Activated T-cell treated with anti-CD3 and anti-CD28 coated beads, Interleukin-2, amount 50 U/mL, for 4 hours (primary cell): ENCODE results near the gene ZC3H10. TPM values are rescaled to one million over a fixed set of nuclear protein-coding genes. Genes with fewer than 3 reads are reported as not detected.
"Not testable (repeated sequence)": the region's sequence is repeated elsewhere in the genome, so short reads cannot be mapped to it uniquely, and the experiment has no call there.

Experiments
- ATAC-seq, 2 donors: fragments of 200-7000 bp; cut with Tn5 transposase; one replicate each; pipeline ENCODE4 v1.10.0; 2021
- DNase-seq: peaks from one replicate; pipeline ENCODE4 v3.0.0-alpha.2; 2020
- H3K27me3 Mint-ChIP-seq: one replicate; pipeline ENCODE4 v1.8.0; 2021; ENCODE audit warnings: low read depth, mixed read lengths
- H3K36me3 Mint-ChIP-seq: one replicate; pipeline ENCODE4 v1.8.0; 2022; ENCODE audit warnings: mixed read lengths; ENCODE audit not compliant: insufficient read depth
- H3K4me1 Mint-ChIP-seq: one replicate; pipeline ENCODE4 v1.8.0; 2021; ENCODE audit warnings: low read depth, mixed read lengths
- H3K4me3 Mint-ChIP-seq: one replicate; pipeline ENCODE4 v1.8.0; 2021; ENCODE audit warnings: mild to moderate bottlenecking, moderate library complexity, mixed read lengths
- H3K9me3 Mint-ChIP-seq: one replicate; pipeline ENCODE4 v1.8.0; 2021; ENCODE audit warnings: mixed read lengths
- total RNA-seq, 3 donors: library from RNA; stranded (reverse); gene quantifications; one replicate each; pipeline ENCODE4 v1.2.1, GENCODE V29; 2021

ZC3H10 gene, protein sequence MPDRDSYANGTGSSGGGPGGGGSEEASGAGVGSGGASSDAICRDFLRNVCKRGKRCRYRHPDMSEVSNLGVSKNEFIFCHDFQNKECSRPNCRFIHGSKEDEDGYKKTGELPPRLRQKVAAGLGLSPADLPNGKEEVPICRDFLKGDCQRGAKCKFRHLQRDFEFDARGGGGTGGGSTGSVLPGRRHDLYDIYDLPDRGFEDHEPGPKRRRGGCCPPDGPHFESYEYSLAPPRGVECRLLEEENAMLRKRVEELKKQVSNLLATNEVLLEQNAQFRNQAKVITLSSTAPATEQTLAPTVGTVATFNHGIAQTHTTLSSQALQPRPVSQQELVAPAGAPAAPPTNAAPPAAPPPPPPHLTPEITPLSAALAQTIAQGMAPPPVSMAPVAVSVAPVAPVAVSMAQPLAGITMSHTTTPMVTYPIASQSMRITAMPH
- 1 to 10 TPM; 7.4 to 8.3 (median 8.2) TPM for total RNA-seq

DNA sequence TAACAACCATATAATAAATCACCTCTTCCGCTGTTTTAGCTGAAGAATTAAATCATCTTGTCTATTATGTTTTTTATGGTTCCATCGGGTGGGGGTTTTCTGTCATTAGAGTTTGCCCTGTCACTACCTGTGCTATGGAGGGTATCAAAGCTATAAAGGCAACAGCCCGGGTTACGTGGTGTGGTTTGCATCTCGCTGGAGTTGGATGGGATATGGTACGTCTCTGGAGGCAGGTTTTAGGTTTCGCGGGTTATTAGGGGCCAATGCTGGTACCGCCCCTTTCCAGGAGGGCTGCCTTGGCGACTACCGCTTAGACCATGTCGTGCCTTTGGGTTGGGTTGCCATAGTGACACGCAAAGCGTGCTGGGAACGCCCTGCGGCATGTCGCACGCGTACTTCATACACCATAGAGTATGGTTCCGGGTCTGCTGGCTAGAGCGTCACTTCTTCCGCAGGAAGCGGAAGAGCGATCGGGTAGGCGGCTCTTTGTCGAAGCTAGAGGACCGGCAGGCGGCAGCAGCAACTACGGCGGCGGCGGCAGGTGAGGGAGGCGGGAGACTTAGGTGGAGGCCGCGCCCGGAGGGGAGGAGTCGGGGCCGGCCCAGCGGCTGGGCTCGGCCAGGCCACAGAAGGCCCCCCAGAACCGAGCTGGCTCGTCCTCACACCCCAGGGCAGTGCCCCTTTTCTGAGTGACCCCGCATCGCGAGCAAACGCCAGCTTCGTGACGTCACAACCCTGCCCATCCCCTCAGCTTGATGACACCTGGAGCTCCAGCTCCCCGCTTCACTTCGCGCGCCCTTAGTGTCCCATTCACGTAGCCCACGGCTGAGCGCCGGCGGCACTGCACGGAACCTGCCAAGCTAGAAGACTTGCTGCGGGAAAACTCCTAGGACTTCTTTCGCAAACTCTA, at the start of gene ZC3H10:
Gene ZC3H10 (plus strand): TSS at position 489 of the 910 bp plus-strand sequence. CDS start 2,297 bp downstream, outside the sequence.
- H3K36me3 Mint-ChIP-seq = peaks cover 36% of the 10 kb centered on the region
- H3K4me3 Mint-ChIP-seq = peak within 1 kb of the TSS; percentile 99
- peak; percentile 86 to 89 for ATAC-seq
- no peaks in the 10 kb centered on the region for H3K9me3 Mint-ChIP-seq
- H3K27me3 Mint-ChIP-seq = no peaks in the 10 kb centered on the region
- peak; percentile 94 for DNase-seq
- H3K4me1 Mint-ChIP-seq = peaks cover 25% of the 10 kb centered on the region

DNA sequence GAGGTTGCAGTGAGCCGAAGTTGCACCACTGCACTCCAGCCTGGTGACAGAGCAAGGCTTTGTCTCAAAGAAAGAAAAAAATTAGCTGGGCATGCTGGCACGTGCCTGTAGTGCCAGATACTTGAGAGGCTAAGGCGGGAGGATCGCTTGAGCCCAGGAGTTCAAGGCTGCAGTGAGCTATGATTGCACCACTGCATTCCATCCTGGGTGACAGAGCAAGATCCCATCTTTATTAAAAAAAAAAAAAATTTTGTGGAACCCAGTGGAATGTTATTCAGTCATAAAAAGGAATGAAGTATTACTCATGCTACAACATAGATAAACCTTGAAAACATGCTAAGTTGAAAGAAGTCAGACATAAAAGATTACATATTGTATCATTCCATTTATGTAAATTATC, 46.4 kb upstream of the ZC3H10 start:
- DNase-seq = no peak
- Mint-ChIP-seq H3K36me3 (no peaks in the 10 kb centered on the region), H3K27me3 (peaks cover 2% of the 10 kb centered on the region), H3K9me3 (no peaks in the 10 kb centered on the region), H3K4me3 (no peak overlapping the region), H3K4me1 (no peaks in the 10 kb centered on the region)
- ATAC-seq = no peak

DNA sequence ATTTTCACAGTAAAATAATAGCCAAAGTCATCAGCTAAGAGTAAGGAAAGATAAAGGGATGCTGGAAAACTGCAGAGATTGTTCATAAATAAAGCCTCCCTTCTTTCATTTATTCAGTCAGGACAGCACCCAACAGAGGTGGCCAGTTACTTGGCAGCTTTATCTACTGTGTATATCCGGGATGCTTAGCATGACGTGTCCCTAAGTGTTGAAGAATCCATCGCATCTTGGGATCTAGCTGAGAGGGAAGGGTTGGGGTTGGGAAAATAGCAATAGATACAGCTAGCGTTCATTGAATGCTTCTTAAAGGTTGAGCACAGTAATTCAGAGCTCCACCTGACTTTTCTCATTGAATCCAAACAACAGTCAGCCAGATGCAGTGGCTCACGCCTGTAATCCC, 43.7 kb upstream of the ZC3H10 start:
- peaks cover 3% of the 10 kb centered on the region for H3K4me1 Mint-ChIP-seq
- ATAC-seq (no peak), DNase-seq (no peak)
- H3K27me3 Mint-ChIP-seq = peaks cover 2% of the 10 kb centered on the region
- H3K36me3 Mint-ChIP-seq = no peaks in the 10 kb centered on the region
- no peak overlapping the region for H3K4me3 Mint-ChIP-seq
- no peaks in the 10 kb centered on the region for H3K9me3 Mint-ChIP-seq

DNA sequence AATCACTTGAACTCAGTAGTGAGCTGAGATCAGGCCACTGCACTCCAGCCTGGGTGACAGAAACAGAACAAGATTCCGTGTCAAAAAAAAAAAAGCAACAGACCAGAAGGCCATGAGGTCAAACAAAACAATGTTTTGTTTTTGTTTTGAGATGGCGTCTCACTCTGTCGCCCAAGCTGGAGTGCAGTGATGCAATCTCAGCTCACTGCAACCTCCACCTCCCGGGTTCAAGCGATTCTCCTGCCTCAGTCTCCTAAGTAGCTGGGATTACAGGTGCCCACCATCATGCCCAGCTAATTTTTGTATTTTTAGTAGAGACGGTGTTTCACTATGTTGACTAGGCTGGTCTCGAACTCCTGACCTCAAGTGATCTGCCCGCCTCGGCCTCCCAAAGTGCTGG, 40.1 kb upstream of the ZC3H10 start:
- not testable (repeated sequence) for H3K4me3 Mint-ChIP-seq

DNA sequence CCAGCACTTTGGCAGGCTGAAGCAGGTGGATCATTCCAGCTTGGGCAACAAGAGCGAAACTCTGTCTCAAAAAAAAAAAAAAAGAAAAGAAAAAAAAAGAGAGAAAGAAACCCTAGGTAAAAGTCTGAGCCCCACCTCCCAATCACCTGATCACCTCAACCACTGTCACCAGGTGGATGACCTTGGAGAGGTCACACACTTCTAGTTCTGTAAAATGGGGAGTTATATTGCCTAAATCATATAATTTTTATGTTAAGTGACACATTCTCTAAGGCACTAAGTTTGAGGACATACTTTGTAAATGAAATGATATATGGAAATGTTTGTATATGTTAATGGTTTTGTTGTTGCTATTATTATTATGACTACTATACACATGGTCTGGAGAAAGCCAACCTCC, 39.6 kb upstream of the ZC3H10 start:
- ATAC-seq (no peak), DNase-seq (no peak)
- Mint-ChIP-seq H3K4me3 (peak overlapping the region; percentile 80), H3K27me3 (peaks cover 12% of the 10 kb centered on the region), H3K36me3 (no peaks in the 10 kb centered on the region), H3K9me3 (no peaks in the 10 kb centered on the region), H3K4me1 (peaks cover 14% of the 10 kb centered on the region)

More for the DNA sequence above, 40.1 kb upstream of the ZC3H10 start:
- not testable (repeated sequence) for H3K36me3 Mint-ChIP-seq, H3K9me3 Mint-ChIP-seq, ATAC-seq, DNase-seq
- peaks cover 13% of the 10 kb centered on the region for H3K27me3 Mint-ChIP-seq
- H3K4me1 Mint-ChIP-seq = peaks cover 14% of the 10 kb centered on the region

DNA sequence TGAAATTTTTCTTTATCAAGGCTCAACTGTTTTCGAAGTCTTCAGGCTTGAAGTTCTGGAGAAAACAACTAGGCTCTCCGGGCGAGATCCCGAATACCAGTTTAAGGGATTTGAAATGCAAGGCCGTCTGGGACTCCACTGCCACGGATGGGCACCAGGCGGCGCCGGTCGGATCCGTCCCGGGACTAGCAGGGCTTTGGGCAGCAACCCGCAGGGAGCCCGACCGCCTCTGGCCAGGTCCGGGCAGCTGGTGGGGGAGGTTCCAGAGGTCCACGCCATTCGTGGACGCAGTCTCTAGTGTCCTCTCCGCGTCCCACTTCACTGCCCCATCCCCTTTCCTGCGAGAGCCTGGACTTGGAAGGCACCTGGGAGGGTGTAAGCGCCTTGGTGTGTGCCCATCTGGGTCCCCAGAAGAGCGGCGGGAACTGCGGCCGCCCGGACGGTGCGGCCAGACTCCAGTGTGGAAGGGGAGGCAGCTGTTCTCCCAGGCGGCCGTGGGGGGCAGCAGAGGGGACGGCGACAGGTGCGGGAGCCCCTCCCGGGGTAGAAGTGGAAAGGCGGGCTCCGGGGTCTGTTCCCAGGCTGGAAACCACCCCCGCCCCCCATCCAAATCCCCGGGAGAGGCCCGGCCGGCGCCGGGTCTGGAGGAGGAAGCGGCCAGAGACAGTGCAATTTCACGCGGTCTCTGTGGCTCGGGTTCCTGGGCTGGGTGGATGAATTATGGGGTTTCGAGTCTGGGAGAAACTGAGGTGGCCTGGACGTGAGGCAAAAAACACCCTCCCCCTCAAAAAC, 38.9 kb upstream of the ZC3H10 start:
- Mint-ChIP-seq H3K4me3 (peak overlapping the region; percentile 80), H3K27me3 (peaks cover 16% of the 10 kb centered on the region), H3K4me1 (peaks cover 14% of the 10 kb centered on the region), H3K9me3 (no peaks in the 10 kb centered on the region), H3K36me3 (no peaks in the 10 kb centered on the region)
- ATAC-seq = peak; percentile 59 to 68
- peak; percentile 37 for DNase-seq

DNA sequence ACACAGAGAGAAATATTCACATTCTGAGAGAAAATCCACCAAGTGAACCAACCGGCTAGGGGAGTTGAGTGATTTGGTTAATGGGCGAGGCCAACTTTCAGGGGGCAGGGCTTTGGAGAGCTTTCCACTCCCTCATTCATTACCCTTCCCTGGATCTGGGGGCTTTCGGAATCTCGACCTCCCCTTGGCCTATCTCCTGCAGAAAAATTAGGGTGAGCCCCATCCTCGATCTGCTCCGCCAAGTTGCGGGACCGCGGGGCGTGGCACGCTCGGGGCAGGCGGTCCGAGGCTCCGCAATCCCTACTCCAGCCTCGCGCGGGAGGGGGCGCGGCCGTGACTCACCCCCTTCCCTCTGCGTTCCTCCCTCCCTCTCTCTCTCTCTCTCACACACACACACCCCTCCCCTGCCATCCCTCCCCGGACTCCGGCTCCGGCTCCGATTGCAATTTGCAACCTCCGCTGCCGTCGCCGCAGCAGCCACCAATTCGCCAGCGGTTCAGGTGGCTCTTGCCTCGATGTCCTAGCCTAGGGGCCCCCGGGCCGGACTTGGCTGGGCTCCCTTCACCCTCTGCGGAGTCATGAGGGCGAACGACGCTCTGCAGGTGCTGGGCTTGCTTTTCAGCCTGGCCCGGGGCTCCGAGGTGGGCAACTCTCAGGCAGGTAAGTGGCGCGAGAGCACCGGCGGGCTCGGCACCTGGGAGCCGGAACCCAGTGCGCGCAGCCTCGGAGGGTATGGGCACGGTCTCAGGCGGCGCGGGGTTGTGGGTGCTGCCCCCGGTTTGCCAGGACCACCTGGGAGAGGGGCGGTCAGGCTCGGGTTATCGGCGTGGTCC, 38.1 kb upstream of the ZC3H10 start, which contains the start of gene ERBB3:
Gene ERBB3 (plus strand): TSS at position 443 of the 833 bp plus-strand sequence. CDS start 136 bp downstream, at position 579.
- Mint-ChIP-seq H3K9me3 (no peaks in the 10 kb centered on the region), H3K4me3 (peak within 1 kb of the TSS; percentile 80), H3K4me1 (peaks cover 14% of the 10 kb centered on the region), H3K27me3 (peaks cover 18% of the 10 kb centered on the region), H3K36me3 (no peaks in the 10 kb centered on the region)
- ATAC-seq (peak; percentile 91 to 93), DNase-seq (peak; percentile 72)

DNA sequence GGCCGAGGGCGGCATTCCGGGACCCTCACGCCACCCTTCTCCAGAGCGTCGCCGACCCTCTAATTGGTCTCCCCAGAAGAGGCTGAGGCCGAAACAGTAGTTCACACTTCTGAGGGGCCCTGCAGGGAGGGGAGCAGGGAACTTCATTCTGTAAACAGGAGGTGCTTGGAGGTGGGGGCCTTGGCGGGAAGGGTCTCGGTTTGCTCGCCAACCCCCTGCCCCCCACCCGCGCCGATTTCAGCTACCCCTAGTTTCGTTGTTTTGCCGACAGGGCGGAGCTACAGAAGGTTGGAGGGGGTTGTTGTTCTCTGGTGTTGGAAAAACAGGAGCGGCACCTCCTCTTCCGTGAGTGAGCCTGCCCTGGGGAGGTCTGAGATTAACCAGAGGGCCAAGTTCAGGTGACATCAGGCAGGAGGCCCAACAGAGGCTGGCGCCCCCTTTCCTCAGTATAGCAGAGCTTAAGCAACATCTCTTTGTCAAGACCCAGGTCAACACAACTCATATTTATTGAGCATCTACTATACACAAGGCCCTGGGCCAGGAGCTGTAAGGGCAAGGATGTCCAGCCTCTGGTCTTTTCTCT, 37.4 kb upstream of the ZC3H10 start:
- DNase-seq (no peak), ATAC-seq (no peak)
- Mint-ChIP-seq H3K9me3 (no peaks in the 10 kb centered on the region), H3K27me3 (peaks cover 18% of the 10 kb centered on the region), H3K4me3 (peak overlapping the region; percentile 80), H3K36me3 (no peaks in the 10 kb centered on the region), H3K4me1 (peaks cover 14% of the 10 kb centered on the region)

DNA sequence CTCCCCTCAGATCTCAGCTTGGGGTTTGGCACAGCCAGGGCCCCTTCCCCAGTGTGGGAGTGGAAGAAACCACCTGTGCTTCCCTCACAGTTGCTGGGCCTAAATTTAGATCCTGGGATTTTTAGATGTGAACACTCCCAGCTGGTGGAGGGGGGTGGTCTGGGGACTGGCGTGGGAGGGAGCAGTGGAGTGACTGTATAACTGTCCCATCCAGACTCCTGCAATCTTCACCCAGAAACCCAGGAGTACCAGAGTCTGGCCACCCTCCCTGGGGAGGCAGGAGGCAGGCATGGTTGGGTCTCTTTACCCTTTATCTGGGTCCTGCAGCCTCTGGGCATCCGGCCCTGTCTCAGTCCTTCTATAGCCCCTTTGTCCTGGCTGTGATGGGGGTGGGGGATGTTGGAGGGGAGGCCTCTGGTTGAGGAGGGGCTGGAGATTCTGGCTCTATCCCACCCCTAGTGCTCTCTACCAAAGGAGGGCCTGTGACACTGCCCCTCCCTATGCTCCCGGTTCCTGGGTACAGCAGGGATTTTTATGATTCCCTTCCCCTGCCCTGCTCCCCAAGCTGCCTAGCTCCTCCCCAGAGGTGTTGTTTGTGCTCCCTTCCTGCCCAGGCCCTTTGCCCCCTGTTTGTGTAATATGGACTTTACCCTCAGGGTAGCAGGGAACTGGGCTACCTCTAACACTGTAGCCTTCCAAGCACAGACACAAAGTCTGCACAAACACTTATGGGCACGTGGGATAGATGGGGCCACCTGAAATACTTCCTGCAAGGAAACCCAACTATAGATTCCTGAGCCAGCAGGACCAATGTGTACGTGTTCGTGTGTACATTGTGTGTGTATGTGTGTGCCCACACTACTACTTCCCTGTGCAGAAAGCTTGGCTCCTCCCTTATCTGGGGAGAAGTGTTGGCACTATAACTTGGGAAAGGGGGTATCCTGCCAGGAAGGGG, 36.4 kb upstream of the ZC3H10 start:
- Mint-ChIP-seq H3K4me3 (peak overlapping the region; percentile 80), H3K27me3 (peaks cover 18% of the 10 kb centered on the region), H3K9me3 (no peaks in the 10 kb centered on the region), H3K36me3 (no peaks in the 10 kb centered on the region), H3K4me1 (peaks cover 14% of the 10 kb centered on the region)
- no peak for DNase-seq
- no peak for ATAC-seq

DNA sequence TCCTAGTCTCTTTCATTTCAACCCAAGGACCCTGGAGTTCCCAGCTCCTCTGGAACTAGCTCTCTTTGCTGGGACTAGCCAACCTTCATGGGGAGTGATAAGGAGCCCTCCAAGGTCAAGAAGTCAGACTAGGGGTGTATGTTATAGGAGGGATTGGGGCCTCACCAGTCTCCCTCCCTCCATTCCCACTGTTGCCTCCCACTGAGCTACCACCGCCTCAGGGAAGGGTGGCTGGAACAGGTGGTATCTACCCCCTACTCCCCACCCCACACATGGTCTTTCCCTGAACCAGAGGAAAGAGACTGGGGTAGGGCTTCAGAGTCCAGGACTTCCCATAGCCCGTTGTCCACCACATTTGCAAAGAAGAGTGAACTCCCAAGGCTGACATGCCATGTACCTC, 35.7 kb upstream of the ZC3H10 start:
- no peak overlapping the region for H3K4me3 Mint-ChIP-seq
- DNase-seq (no peak), ATAC-seq (no peak)
- no peaks in the 10 kb centered on the region for H3K36me3 Mint-ChIP-seq
- peaks cover 18% of the 10 kb centered on the region for H3K27me3 Mint-ChIP-seq
- H3K9me3 Mint-ChIP-seq = no peaks in the 10 kb centered on the region
- peaks cover 14% of the 10 kb centered on the region for H3K4me1 Mint-ChIP-seq

DNA sequence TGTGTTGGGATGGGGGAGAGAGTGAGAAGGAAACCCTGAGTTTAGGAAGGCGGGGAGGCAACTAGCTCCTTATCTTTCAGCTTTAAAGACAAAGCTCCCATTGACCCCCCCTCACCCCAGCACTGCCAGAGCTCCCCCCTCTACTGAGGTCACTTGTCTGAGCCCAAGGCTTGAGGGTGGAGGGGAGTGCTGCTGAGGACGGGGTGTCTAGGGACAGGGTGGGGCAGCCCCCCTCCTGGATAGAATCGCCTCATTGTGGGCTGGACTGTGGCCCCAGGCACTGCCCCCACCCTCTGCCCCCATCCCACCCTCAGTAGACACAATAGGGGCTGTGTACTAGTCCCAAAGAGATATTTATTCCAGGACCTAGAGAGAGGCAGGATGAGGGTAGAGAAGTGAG, 35.1 kb upstream of the ZC3H10 start:
- H3K36me3 Mint-ChIP-seq = no peaks in the 10 kb centered on the region
- no peak overlapping the region for H3K4me3 Mint-ChIP-seq
- no peak for DNase-seq
- H3K9me3 Mint-ChIP-seq = no peaks in the 10 kb centered on the region
- ATAC-seq = no peak
- peaks cover 14% of the 10 kb centered on the region for H3K4me1 Mint-ChIP-seq
- H3K27me3 Mint-ChIP-seq = peaks cover 18% of the 10 kb centered on the region

DNA sequence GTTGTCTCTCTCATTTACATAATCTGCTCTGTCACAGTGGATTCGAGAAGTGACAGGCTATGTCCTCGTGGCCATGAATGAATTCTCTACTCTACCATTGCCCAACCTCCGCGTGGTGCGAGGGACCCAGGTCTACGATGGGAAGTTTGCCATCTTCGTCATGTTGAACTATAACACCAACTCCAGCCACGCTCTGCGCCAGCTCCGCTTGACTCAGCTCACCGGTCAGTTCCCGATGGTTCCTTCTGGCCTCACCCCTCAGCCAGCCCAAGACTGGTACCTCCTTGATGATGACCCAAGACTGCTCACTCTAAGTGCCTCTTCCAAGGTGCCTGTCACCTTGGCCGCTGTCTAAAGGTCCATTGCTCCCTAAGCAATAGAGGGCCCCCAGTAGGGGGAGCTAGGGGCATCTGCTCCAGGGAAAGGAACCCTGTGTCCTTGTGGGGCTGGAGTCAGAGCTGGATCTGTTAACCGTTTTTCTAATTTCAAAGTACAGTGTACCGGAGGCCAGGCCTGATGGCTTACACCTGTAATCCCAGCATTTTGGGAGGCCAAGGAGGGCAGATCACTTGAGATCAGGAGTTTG, 33.0 kb upstream of the ZC3H10 start:
- Mint-ChIP-seq H3K36me3 (no peaks in the 10 kb centered on the region), H3K9me3 (no peaks in the 10 kb centered on the region), H3K4me3 (no peak overlapping the region), H3K27me3 (peaks cover 18% of the 10 kb centered on the region), H3K4me1 (peaks cover 6% of the 10 kb centered on the region)
- no peak for ATAC-seq
- no peak for DNase-seq
